Mesenteric fat pad (tissue), 1 donor: ENCODE results near the gene PDE8B. TPM values are rescaled to one million over a fixed set of nuclear protein-coding genes. Genes with fewer than 3 reads are reported as not detected.

ENCODE experiments used
- DNase-seq: peaks from one replicate; pipeline ENCODE4 v3.0.0-alpha.2; 2020; ENCODE audit warnings: low spot score
- total RNA-seq: library from RNA; stranded (reverse); fragmentation: NEBNext Ultra II Directional; extraction: Animal tissue kit (Norgen Biotek cat#: 25700); gene quantifications from one replicate; pipeline ENCODE4 v1.2.1, GENCODE V29; 2021
- donor health status: DM: yes; HTN: yes; CAD: no.

Gene PDE8B
- total RNA-seq, 1 donor from 2014 or later: 37.5 TPM

DNA sequence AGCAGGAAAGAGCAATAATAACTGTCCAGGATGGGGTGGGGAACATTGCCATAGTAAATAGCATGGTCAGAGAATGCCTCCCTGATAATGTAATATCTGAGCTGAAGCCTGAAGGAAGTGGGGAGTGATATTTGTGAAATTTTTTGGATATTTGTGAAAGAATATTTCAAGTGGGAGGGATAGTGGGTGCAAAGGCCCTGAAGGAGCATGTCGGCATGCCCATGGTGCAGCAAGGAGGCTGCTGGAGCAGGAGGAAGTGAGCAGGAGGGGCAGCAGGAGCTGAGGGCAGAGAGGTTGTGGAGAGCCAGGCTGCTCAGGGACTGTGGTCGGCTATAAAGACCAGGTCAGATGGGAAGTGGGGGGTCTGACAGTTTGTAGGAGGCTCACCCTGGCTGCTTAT lies 21.1 kb upstream of the PDE8B start:
- no peak for DNase-seq

DNA sequence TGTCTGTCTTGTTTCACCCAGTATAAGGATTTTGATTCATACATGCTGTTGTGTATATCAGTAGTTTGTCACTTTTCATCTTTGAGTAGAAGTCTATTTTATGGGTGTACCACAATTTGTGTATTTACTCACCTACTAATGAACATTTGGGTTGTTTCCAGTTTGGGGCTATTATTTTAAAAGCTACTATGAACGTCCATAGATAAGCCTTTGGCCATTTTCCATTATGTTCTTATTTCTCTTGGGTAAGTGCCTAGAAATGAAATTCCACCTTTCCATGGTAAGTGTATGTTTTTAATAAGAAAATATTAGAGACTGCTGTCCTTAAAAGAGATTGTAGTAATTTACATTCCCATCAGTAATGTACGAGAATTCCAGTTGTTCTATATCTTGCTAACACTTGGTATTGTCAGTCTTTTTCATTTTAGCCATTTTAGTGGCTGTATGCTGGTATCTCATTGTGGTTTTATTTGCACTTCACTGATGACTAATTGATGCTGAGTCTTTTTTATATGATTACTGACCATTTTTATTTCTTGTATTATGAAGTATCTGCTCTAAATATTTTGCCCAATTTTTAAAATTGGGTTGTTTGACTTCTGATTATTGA lies 17.9 kb upstream of the PDE8B start:
- DNase-seq: no peak

DNA sequence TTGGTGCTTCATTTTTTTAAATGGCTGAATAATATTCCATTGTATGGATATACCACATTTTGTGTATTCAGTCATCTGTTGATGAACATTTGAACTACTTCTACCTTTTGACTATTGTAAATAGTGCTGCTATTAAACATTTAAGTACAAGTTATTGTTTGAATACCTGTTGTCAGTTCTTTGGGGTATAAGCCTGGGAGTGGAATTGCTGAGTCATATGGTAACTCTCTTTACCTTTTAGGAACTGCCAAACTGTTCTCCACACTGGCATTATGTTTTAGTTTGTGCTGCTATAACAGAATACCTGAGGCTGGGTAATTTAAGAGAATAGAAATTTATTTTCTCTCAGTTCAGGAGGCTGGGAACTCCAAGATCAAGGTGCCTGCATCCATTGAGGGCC lies 15.7 kb upstream of the PDE8B start:
- no peak for DNase-seq

DNA sequence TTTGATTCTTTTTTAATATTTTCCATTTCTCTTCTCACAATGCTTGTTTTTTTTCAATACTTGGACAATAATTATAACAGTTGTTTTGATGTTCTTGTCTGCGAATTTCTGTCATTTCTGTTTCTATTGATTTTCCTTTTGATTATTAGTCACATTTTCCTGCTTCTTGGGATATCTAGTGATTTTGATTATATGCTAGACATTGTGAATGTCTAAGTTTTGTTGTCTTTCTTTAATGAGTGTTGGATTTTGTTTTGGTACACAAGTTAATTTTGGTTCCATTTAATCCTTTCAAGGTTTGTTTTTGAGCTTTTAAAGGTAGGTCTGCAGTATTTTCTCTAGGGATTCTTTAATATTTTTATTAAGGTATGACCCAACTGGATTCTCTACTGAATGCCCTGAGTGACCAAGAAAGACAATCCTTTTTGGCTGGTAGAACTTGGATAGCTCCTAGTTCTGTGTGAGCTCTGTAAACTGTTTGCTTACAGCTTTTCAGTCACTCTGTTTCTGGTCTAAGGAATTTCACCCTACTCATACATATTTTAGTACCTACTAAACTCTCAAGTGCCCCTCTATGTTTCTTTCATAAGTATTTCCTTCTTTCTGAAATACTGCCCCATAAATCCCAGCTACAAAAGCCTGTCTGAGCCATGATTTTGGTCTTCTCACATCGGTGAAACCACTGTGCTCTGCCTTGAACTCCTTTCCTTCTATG lies 12.5 kb upstream of the PDE8B start:
- DNase-seq: no peak

DNA sequence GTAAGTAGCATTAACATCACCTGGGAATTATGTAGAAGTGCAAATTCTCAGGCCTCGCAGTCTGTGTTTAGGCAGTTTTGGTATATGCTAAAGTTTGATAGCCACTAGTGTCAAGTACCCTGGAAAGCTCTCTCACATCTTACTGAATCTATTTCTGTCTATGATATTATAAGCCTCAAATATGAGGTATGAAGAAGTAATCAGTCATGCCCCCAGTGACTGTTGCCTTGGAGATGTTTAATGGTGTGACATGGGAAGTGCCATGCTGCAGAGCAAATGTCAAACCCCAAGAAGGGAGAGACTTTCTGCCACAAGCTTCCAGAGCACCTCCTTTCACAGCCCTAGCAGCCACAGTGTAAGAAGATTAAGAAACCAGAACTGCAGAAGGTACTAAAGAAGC lies 9.8 kb upstream of the PDE8B start:
- DNase-seq: no peak

- no peak for DNase-seq
Measured at GRCh38 chr5:77202145-77202544, 8.3 kb upstream of the PDE8B start.

DNA sequence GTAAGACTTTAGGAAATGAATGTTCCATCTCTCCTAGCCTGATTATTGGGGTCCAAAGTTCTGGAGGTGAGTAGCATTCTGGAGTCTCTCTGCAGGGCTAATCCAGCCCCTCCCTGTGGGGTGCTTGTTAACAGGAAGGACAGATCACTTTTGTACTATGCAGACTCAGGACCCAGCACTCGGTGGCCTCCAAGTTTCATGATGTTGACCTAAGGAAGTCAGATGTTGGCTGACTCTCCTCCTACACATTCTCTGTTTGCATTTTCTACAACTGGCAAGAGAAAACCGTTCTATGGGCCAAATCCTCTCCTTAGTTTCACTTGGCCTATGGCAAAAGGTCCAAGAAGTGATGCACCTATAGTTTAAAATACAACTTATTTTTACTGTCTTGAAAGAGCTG lies 5.5 kb upstream of the PDE8B start:
- no peak for DNase-seq

DNA sequence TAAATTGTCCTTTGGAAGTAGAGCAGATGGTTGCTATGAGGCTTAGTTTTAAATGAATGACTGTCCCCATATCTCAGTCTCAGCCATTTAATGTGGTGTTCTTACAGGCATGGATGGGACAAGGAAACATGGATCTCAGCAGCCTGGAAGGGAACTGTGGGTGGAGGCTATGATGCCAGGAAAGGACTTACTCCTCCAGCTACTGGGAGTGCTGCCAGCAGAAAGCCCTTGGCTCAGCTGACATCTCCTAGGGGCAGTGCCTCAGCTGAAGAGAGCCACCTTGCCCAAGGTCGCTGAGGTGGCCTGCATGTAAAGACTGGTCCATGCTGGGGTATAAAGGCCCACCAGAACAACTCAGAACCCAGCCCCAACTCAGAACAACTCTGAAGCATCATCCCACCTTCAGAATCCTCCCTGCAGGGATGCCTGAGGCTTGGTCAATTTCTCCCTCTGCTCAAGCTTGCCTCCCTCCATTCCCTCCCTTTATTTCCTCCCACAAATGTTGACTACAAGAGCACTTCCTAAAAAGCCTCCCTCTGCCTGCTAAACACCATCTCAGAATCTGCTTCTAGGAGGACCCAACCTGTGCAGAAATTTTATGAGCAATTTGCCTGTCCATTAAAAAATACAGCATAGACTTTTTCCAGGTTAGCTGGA lies 1.8 kb upstream of the PDE8B start:
- no peak for DNase-seq

- DNase-seq: no peak
Measured at GRCh38 chr5:77209495-77210090, 887 bp upstream of the PDE8B start.

- no peak for DNase-seq
Measured at GRCh38 chr5:77210964-77211690, 647 bp downstream of the PDE8B start.

DNA sequence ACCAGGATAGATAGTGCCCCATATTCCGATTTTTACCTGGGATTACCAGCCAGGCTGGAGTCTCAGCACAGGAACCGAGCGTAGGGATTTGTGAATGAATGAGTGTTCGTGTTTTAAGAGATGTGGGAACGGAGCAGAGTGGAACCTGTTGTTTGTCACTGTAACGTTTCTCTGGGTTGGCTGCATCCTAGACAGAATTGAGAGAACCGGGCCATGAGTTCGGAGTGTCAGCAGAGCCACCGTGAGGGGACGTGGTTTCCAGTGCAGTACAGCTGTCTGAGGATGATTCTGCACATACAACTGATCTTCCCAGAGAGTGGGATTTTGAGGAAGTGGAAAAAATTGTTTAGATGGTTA lies 1.2 kb downstream of the PDE8B start:
- DNase-seq: no peak

DNA sequence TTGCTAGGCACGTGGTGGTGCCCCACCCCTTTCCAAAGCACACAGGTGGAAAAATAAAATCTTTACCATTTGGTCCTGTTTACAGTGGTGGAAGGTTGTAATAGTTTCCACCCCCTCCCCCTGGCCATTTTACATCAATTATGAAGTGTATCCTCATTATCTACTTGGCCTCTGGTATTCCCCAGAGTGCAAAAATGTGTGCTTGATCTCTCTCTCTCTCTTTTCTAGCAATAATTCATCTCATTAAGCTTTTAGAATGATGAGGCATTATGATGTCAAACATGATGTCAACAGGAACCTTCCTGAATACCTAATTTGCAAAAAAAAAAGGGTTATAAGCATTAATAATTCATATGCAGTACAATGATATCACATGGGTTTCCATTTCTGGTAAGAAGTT lies 3.1 kb downstream of the PDE8B start:
- DNase-seq: no peak

- DNase-seq: no peak
Measured at GRCh38 chr5:77214151-77214550, 3.7 kb downstream of the PDE8B start.

DNA sequence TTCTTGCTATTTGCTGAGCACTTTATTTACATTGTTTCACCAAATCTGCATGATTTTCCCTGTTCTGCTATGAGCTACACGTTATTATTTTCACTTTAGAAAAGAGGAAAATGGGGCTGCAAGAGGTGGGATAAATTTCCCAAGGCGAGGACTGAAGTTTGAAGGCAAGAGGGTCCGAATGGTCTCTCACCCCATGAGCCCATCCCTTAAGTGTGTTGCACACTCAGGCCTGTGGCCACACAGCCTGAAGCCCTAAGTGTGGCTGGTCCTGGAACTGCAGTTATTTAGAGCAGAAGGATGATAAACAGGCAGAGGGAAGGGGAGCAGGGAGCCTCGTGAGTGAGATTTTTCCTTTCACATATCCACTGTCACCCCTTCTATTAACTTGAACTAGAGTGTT lies 7.8 kb downstream of the PDE8B start:
- DNase-seq: no peak

- DNase-seq: no peak
Measured at GRCh38 chr5:77221115-77221514, 10.6 kb downstream of the PDE8B start.

DNA sequence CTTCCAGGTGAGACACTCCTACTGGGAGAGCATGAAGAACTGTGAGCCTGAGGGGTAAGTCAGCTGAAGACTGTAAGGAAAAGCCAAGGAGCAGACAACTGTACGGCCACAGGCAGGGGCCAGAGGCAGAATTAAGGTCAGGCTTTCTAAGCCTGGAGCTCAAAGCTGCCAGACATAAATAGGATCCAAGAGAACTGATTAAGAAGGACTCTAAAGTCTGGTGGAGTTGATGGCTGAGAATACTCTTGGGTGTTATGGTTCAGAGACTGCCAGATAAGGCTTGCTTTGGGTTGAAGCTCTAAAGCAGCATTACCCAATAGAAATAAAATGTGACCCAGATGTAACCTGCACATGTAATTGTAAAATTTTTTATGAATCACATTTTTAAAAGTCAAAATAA lies 12.2 kb downstream of the PDE8B start:
- no peak for DNase-seq

- DNase-seq: no peak
Measured at GRCh38 chr5:77223653-77224052, 13.2 kb downstream of the PDE8B start.

DNA sequence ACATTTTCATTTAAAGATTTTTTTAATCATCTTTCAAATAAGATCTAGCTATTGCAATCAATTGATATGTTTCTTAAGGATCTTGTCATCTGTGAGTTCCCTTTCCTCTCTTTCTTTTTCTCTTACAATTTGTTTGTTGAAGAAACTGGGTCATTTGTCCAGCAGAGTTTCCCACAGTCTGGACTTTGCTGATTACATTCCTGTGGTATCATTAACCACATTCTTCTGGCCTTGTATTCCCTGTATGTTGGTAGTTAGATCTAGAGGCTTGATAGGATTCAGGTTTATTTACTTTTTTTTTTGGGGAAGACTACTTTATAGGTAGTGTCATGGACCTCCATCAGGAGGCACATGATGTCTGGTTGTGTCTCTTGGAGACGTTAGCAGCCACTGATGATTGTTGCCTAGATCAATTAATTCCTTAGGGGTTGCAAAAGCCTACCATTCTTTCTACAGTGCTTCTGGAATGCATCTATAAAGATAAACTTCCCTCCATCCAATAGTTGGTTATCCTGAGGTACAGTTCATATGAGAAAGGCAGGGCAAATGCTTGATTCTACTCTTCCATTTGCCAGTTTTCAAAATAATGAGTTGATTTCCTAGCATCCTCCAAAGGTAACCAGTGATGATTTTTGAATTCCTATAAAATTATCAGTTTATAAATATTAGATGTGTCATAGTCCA lies 14.3 kb downstream of the PDE8B start:
- DNase-seq: no peak

GRCh38 chr5:77225531-77225930 lies 15.1 kb downstream of the PDE8B start:
- DNase-seq: no peak

DNA sequence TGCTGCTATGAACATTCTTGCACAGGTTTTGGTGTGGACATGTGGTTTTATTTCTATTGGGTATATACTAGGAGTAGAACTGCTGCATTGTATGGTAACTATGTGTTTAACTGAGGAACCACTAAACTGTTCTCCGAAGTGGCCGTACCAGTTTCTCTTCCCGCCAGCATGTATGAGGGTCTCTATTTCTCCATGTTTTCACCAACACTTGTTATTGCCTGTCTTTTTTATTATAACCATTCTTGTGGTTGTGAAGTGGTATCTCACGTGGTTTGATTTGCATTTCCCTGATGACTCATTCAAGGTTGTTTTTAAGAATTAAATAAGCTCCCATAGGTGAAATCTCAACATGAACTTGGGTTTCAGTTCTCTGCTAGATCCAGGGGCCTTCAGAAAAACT lies 19.4 kb downstream of the PDE8B start:
- no peak for DNase-seq
